HCT116 (cell line): ENCODE results near the gene IGSF9B. TPM values are rescaled to one million over a fixed set of nuclear protein-coding genes. Genes with fewer than 3 reads are reported as not detected.

ENCODE experiments used
- ATAC-seq: fragments of 200-7000 bp; cut with Tn5 transposase; 2 replicates; pipeline ENCODE4 v1.9.1; 2020; ENCODE audit warnings: mild to moderate bottlenecking, moderate library complexity
- BruUV-seq: library from RNA; stranded (reverse); fragments of 400-500 nt; replicated peaks from 2 replicates; lab custom pipeline; 2021; lab: Mats Ljungman, UMichigan
- CTCF ChIA-PET: fragments of 300-600 bp; sonication (Branson Sonifier 250); formaldehyde crosslinking; loops from one replicate; lab custom pipeline; 2021; ENCODE audit warnings: antibody characterized with exemption; lab: Charles Lee
- POLR2A ChIA-PET: fragments of 300-600, 350-600 bp; sonication (Branson Sonifier 250); formaldehyde crosslinking; loops from one replicate; lab custom pipeline; 2021; ENCODE audit warnings: antibody characterized with exemption; lab: Charles Lee
- RAD21 ChIA-PET, 2 experiments: fragments of 300-600 bp; sonication (Branson Sonifier 250); formaldehyde crosslinking; loops; one replicate each; lab custom pipeline; 2023; ENCODE audit warnings: low total read pairs in 2 of 2; ENCODE audit not compliant: uncharacterized antibody in 2 of 2, unreplicated experiment in 2 of 2, low non-redundant PET in 1 of 2; lab: Charles Lee
- DNase-seq: peaks from one replicate; pipeline ENCODE4 v3.0.0-alpha.2; 2010; ENCODE audit warnings: low read depth, low spot score
- H2AFZ ChIP-seq: fragments of 200-600 bp; shearing (Covaris generic), sonication (generic); 2 replicates; pipeline ENCODE4 v1.6.1; 2017; ENCODE audit warnings: low read depth, mixed run types, mixed read lengths, antibody characterized with exemption, low read length; ENCODE audit not compliant: poor library complexity, severe bottlenecking
- H3K27ac ChIP-seq: 2 replicates; pipeline ENCODE4 v1.5.1; 2012; ENCODE audit warnings: low read depth, low read length
- H3K27me3 ChIP-seq: fragments of 200-600 bp; sonication (generic); 2 replicates; pipeline ENCODE4 v1.6.1; 2016; ENCODE audit warnings: mixed run types, low read length, mixed read lengths; ENCODE audit not compliant: insufficient read depth
- H3K36me3 ChIP-seq, 2 experiments: fragments of 200-500 bp in 1 of 2; fragments of 200-600 bp in 1 of 2; sonication (Bioruptor generic) in 1 of 2; sonication (generic) in 1 of 2; 2 replicates each; pipeline versions ENCODE4 v1.5.1 to v1.6.1; 2014 to 2016; ENCODE audit warnings: low read length in 2 of 2, inconsistent platforms in 1 of 2, mixed read lengths in 1 of 2, mixed run types in 1 of 2; ENCODE audit not compliant: insufficient read depth in 2 of 2, control insufficient read depth in 1 of 2
- H3K4me1 ChIP-seq, 2 experiments: fragments of 200-600 bp in 1 of 2; sonication (generic) in 1 of 2; 2 replicates each; pipeline versions ENCODE4 v1.5.1 to v1.6.1; 2012 to 2017; ENCODE audit warnings: low read length in 2 of 2, inconsistent platforms in 1 of 2, mild to moderate bottlenecking in 1 of 2, mixed read lengths in 1 of 2, mixed run types in 1 of 2, moderate library complexity in 1 of 2; ENCODE audit not compliant: insufficient read depth in 2 of 2, control insufficient read depth in 1 of 2
- H3K4me2 ChIP-seq: fragments of 200-600 bp; sonication (generic); 2 replicates; pipeline ENCODE4 v1.6.1; 2017; ENCODE audit warnings: mixed run types, low read length, mixed read lengths
- H3K4me3 ChIP-seq, 2 experiments: fragments of 200-600 bp in 1 of 2; sonication (generic) in 1 of 2; replicated peaks in 1 of 2; 2 replicates each; pipeline ENCODE4 v1.5.1; 2011 to 2016; ENCODE audit warnings: low read length in 2 of 2, control low read depth in 1 of 2, low read depth in 1 of 2, mild to moderate bottlenecking in 1 of 2, mixed read lengths in 1 of 2, mixed run types in 1 of 2
- H3K79me2 ChIP-seq: fragments of 200-600 bp; sonication (generic); 2 replicates; pipeline ENCODE4 v1.6.1; 2017; ENCODE audit warnings: mild to moderate bottlenecking, mixed run types, low read length, moderate library complexity, mixed read lengths; ENCODE audit not compliant: insufficient read depth
- H3K9ac ChIP-seq: fragments of 200-600 bp; sonication (generic); 2 replicates; pipeline ENCODE4 v1.6.1; 2016; ENCODE audit warnings: low read length, mixed read lengths
- H3K9me2 ChIP-seq: fragments of 200-600 bp; sonication (generic), shearing (Covaris generic); 2 replicates; pipeline ENCODE4 v1.6.1; 2017; ENCODE audit warnings: mixed run types, mild to moderate bottlenecking, moderate library complexity; ENCODE audit not compliant: insufficient read depth
- H3K9me3 ChIP-seq, 2 experiments: fragments of 200-500 bp in 1 of 2; fragments of 200-600 bp in 1 of 2; sonication (Bioruptor generic) in 1 of 2; sonication (generic) in 1 of 2; 2 replicates each; pipeline ENCODE4 v1.6.1; 2014 to 2017; ENCODE audit warnings: low read length in 2 of 2, mixed read lengths in 2 of 2, inconsistent platforms in 1 of 2, low read depth in 1 of 2, mild to moderate bottlenecking in 1 of 2, mixed run types in 1 of 2, moderate library complexity in 1 of 2; ENCODE audit not compliant: control insufficient read depth in 1 of 2, insufficient read depth in 1 of 2
- H4K20me1 ChIP-seq: fragments of 200-600 bp; sonication (generic), shearing (Covaris generic); 2 replicates; pipeline ENCODE4 v1.6.1; 2017; ENCODE audit warnings: mixed run types, mild to moderate bottlenecking, moderate library complexity; ENCODE audit not compliant: insufficient read depth
- CEBPB ChIP-seq: IDR thresholded peaks from 2 replicates; pipeline ENCODE4 v1.6.1; 2012; ENCODE audit warnings: low read depth
- CTCF ChIP-seq, 3 experiments: fragments of 200-600 bp in 1 of 3; sonication (generic) in 1 of 3; IDR thresholded peaks in 2 of 3; conservative IDR thresholded peaks in 1 of 3; 2 replicates each; pipeline ENCODE4 v1.5.1; 2012 to 2017; ENCODE audit warnings: low read depth in 2 of 3, low read length in 2 of 3, antibody characterized with exemption in 1 of 3, borderline replicate concordance in 1 of 3, control low read depth in 1 of 3, mild to moderate bottlenecking in 1 of 3, mixed read lengths in 1 of 3, mixed run types in 1 of 3, moderate library complexity in 1 of 3; ENCODE audit not compliant: insufficient read depth in 1 of 3
- FOSL1 ChIP-seq: IDR thresholded peaks from 2 replicates; pipeline ENCODE4 v1.6.1; 2012; ENCODE audit warnings: low read depth
- RAD21 ChIP-seq: IDR thresholded peaks from 2 replicates; pipeline ENCODE4 v1.6.1; 2012; ENCODE audit warnings: low read depth, mild to moderate bottlenecking
- ZNF274 ChIP-seq: fragments of 200-500 bp; sonication (Bioruptor generic); IDR thresholded peaks from 2 replicates; pipeline ENCODE4 v1.6.1; 2014; ENCODE audit warnings: mild to moderate bottlenecking, low read depth, low read length, inconsistent platforms
- intact Hi-C: fragments of 100-400 bp; cut with micrococcal nuclease; formaldehyde crosslinking; loops from 2 replicates; pipeline ENCODE4 v1.10.0; 2022
- total RNA-seq: library from RNA; stranded (reverse); gene quantifications from one replicate; pipeline ENCODE4 v1.2.1, GENCODE V29; 2021; ENCODE audit not compliant: unreplicated experiment
- TF ChIP-seq, protein P1 (sequence below): IDR thresholded peaks from 2 replicates; pipeline ENCODE4 v1.6.1; 2012; ENCODE audit warnings: low read depth

Gene IGSF9B
- total RNA-seq, 1 experiment from 2014 or later, result 12.4 TPM

GRCh38 chr11:133947321-133947756, 9.4 kb downstream of the IGSF9B start:
- peaks cover 9 to 38% of the 10 kb centered on the region in 2 experiments; a peak in 3 of 4 replicates for H3K4me1 ChIP-seq
- no peak for TF ChIP-seq ZNF274
- TF ChIP-seq RAD21, result no peak
- TF ChIP-seq, protein P1, sequence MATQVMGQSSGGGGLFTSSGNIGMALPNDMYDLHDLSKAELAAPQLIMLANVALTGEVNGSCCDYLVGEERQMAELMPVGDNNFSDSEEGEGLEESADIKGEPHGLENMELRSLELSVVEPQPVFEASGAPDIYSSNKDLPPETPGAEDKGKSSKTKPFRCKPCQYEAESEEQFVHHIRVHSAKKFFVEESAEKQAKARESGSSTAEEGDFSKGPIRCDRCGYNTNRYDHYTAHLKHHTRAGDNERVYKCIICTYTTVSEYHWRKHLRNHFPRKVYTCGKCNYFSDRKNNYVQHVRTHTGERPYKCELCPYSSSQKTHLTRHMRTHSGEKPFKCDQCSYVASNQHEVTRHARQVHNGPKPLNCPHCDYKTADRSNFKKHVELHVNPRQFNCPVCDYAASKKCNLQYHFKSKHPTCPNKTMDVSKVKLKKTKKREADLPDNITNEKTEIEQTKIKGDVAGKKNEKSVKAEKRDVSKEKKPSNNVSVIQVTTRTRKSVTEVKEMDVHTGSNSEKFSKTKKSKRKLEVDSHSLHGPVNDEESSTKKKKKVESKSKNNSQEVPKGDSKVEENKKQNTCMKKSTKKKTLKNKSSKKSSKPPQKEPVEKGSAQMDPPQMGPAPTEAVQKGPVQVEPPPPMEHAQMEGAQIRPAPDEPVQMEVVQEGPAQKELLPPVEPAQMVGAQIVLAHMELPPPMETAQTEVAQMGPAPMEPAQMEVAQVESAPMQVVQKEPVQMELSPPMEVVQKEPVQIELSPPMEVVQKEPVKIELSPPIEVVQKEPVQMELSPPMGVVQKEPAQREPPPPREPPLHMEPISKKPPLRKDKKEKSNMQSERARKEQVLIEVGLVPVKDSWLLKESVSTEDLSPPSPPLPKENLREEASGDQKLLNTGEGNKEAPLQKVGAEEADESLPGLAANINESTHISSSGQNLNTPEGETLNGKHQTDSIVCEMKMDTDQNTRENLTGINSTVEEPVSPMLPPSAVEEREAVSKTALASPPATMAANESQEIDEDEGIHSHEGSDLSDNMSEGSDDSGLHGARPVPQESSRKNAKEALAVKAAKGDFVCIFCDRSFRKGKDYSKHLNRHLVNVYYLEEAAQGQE, result peak; percentile 69; the same call in 1 of the 2 replicates
- peak in 1 of 3 experiments; percentile 27; a peak in 2 of 6 replicates for TF ChIP-seq CTCF (IDR thresholded peaks at IDR 0.05 in 2 of 3, conservative IDR thresholded peaks at IDR 0.05 in 1 of 3; ENCODE audit: borderline replicate concordance in 1 of 3, insufficient read depth in 1 of 3, low read depth in 2 of 3, low read length in 2 of 3)
- TF ChIP-seq FOSL1, result no peak
- no peak for TF ChIP-seq CEBPB
- TF ChIP-seq, all 23 proteins: peak for 2
- DNase-seq (no peak), ATAC-seq (peak; percentile 60)
- Histone ChIP-seq H3K27ac (no peak overlapping the region), H2AFZ (no peak overlapping the region), H3K9me2 (no peaks in the 10 kb centered on the region), H3K9ac (no peak overlapping the region), H3K27me3 (no peaks in the 10 kb centered on the region), H3K9me3 (no peaks in the 10 kb centered on the region), H3K36me3 (no peaks in the 10 kb centered on the region; a peak in 1 of 4 replicates), H4K20me1 (no peaks in the 10 kb centered on the region), H3K4me3 (no peak overlapping the region), H3K4me2 (no peak overlapping the region), H3K79me2 (no peaks in the 10 kb centered on the region; the same call in none of the 2 replicates)
- BruUV-seq, result no TSS peak
- intact Hi-C loops, result no loop called here
- CTCF ChIA-PET, result no interaction called here
- RAD21 ChIA-PET, result no interaction called here
- POLR2A ChIA-PET, result no interaction called here
